ENCODE measurements around the gene SYT15.
"Not testable (repeated sequence)": the region's sequence is repeated elsewhere in the genome, so short reads cannot be mapped to it uniquely, and the experiment has no call there.

Gene SYT15

GRCh38 chr10:46589589-46589988 lies 10.7 kb downstream of the SYT15 start:
- not testable (repeated sequence) for DNase-seq

- not testable (repeated sequence) for DNase-seq
These were observed 12.1 kb downstream of the SYT15 start for GRCh38 chr10:46591053-46591452.

- not testable (repeated sequence) for DNase-seq
These were observed 14.4 kb downstream of the SYT15 start for GRCh38 chr10:46593307-46593706.

GRCh38 chr10:46594453-46595063 lies 15.6 kb downstream of the SYT15 start:
- not testable (repeated sequence) for DNase-seq

GRCh38 chr10:46596570-46596969 lies 17.6 kb downstream of the SYT15 start:
- not testable (repeated sequence) for DNase-seq

- DNase-seq: not testable (repeated sequence)
These were observed 18.8 kb downstream of the SYT15 start for GRCh38 chr10:46597616-46598246.

- DNase-seq: not testable (repeated sequence)
These were observed 21.6 kb downstream of the SYT15 start for GRCh38 chr10:46600516-46600915.

GRCh38 chr10:46615540-46615939 lies 36.6 kb downstream of the SYT15 start:
- not testable (repeated sequence) for DNase-seq

- not testable (repeated sequence) for DNase-seq
These were observed 37.3 kb downstream of the SYT15 start for GRCh38 chr10:46616227-46616626.

GRCh38 chr10:46617134-46617533 lies 38.2 kb downstream of the SYT15 start:
- not testable (repeated sequence) for DNase-seq

GRCh38 chr10:46617913-46618312 lies 39.0 kb downstream of the SYT15 start:
- not testable (repeated sequence) for DNase-seq

- DNase-seq: not testable (repeated sequence)
These were observed 45.1 kb downstream of the SYT15 start for GRCh38 chr10:46623899-46624654.

GRCh38 chr10:46629805-46630204 lies 50.9 kb downstream of the SYT15 start:
- DNase-seq: not testable (repeated sequence)

GRCh38 chr10:46630816-46631215 lies 51.9 kb downstream of the SYT15 start:
- not testable (repeated sequence) for DNase-seq

- DNase-seq: not testable (repeated sequence)
These were observed 52.8 kb downstream of the SYT15 start for GRCh38 chr10:46631683-46632082.

GRCh38 chr10:46634698-46635097 lies 55.8 kb downstream of the SYT15 start:
- not testable (repeated sequence) for DNase-seq

- not testable (repeated sequence) for DNase-seq
These were observed 56.5 kb downstream of the SYT15 start for GRCh38 chr10:46635364-46635959.

- DNase-seq: not testable (repeated sequence)
These were observed 61.1 kb downstream of the SYT15 start for GRCh38 chr10:46640005-46640404.
